Upper lobe of right lung (tissue), 1 donor: ENCODE results near the gene C1orf74. TPM values are rescaled to one million over a fixed set of nuclear protein-coding genes. Genes with fewer than 3 reads are reported as not detected.

ENCODE experiments used
- ATAC-seq: fragments of 200-7000 bp; cut with Tn5 transposase; one replicate; pipeline ENCODE4 v1.9.1; 2020; ENCODE audit warnings: mild to moderate bottlenecking, moderate library complexity
- DNase-seq: peaks from one replicate; pipeline ENCODE4 v3.0.0-alpha.2; 2020
- H3K27ac ChIP-seq: fragments of 200-600 bp; one replicate; pipeline ENCODE4 v1.8.0; 2022
- H3K27me3 ChIP-seq: fragments of 200-600 bp; one replicate; pipeline ENCODE4 v1.8.0; 2022; ENCODE audit warnings: mild to moderate bottlenecking
- H3K36me3 ChIP-seq: fragments of 200-600 bp; one replicate; pipeline ENCODE4 v1.8.0; 2022
- H3K4me1 ChIP-seq: fragments of 200-600 bp; one replicate; pipeline ENCODE4 v1.8.0; 2022
- H3K4me3 ChIP-seq: fragments of 200-600 bp; one replicate; pipeline ENCODE4 v1.8.0; 2022; ENCODE audit warnings: mild to moderate bottlenecking
- H3K9me3 ChIP-seq: fragments of 200-600 bp; one replicate; pipeline ENCODE4 v1.8.0; 2022
- CTCF ChIP-seq: fragments of 200-600 bp; IDR thresholded peaks from one replicate; pipeline ENCODE4 v1.8.0; 2022; ENCODE audit warnings: antibody characterized with exemption
- intact Hi-C: fragments of 100-400 bp; cut with DNase I; formaldehyde crosslinking; loops from one replicate; pipeline ENCODE4 v1.11.0; 2022
- total RNA-seq: library from RNA; stranded (reverse); fragmentation: NEBNext Ultra II Directional; extraction: Animal tissue kit (Norgen Biotek cat#: 25700); gene quantifications from one replicate; pipeline ENCODE4 v1.2.1, GENCODE V29; 2021
- donor health status: DM: no; HTN: yes; CAD: no; lungs with severe emphysema.

Gene C1orf74
- total RNA-seq, 1 donor from 2014 or later: 0.96 TPM

GRCh38 chr1:209752890-209753289 is 31.5 kb downstream of the C1orf74 start:
- ATAC-seq (no peak), DNase-seq (no peak)
- intact Hi-C loops: no loop called here
- Histone ChIP-seq H3K9me3 (no peaks in the 10 kb centered on the region), H3K27ac (no peak overlapping the region), H3K4me3 (no peak overlapping the region), H3K4me1 (peaks cover 7% of the 10 kb centered on the region), H3K27me3 (no peaks in the 10 kb centered on the region), H3K36me3 (no peaks in the 10 kb centered on the region)
- TF ChIP-seq CTCF: no peak

GRCh38 chr1:209751627-209752231 is 32.6 kb downstream of the C1orf74 start:
- no peaks in the 10 kb centered on the region for H3K36me3 ChIP-seq
- no peak for ATAC-seq

GRCh38 chr1:209749670-209750323 is 34.6 kb downstream of the C1orf74 start:
- no peaks in the 10 kb centered on the region for H3K36me3 ChIP-seq
- no peak for TF ChIP-seq CTCF
- H3K27me3 ChIP-seq: no peaks in the 10 kb centered on the region
- H3K4me3 ChIP-seq: no peak overlapping the region
- ATAC-seq (no peak), DNase-seq (no peak)
- no peak overlapping the region for H3K27ac ChIP-seq
- no peaks in the 10 kb centered on the region for H3K9me3 ChIP-seq
- peaks cover 5% of the 10 kb centered on the region for H3K4me1 ChIP-seq
- intact Hi-C loops: no loop called here

More at GRCh38 chr1:209751627-209752231, 32.6 kb downstream of the C1orf74 start:
- DNase-seq: no peak
- Histone ChIP-seq H3K27me3 (no peaks in the 10 kb centered on the region), H3K27ac (peak overlapping the region; percentile 24), H3K4me1 (peaks cover 12% of the 10 kb centered on the region), H3K9me3 (no peaks in the 10 kb centered on the region), H3K4me3 (no peak overlapping the region)
- no peak for TF ChIP-seq CTCF
- intact Hi-C loops: no loop called here

GRCh38 chr1:209749205-209749604 is 35.2 kb downstream of the C1orf74 start:
- peaks cover 5% of the 10 kb centered on the region for H3K4me1 ChIP-seq
- no peaks in the 10 kb centered on the region for H3K27me3 ChIP-seq
- H3K27ac ChIP-seq: no peak overlapping the region
- no peak for DNase-seq
- no peak for TF ChIP-seq CTCF
- ATAC-seq: no peak
- intact Hi-C loops: no loop called here
- no peaks in the 10 kb centered on the region for H3K36me3 ChIP-seq
- no peaks in the 10 kb centered on the region for H3K9me3 ChIP-seq
- no peak overlapping the region for H3K4me3 ChIP-seq

- intact Hi-C loops: no loop called here
- H3K36me3 ChIP-seq: no peaks in the 10 kb centered on the region
- no peak for TF ChIP-seq CTCF
- DNase-seq (no peak), ATAC-seq (no peak)
- no peak overlapping the region for H3K27ac ChIP-seq
- no peak overlapping the region for H3K4me3 ChIP-seq
- H3K27me3 ChIP-seq: no peaks in the 10 kb centered on the region
- peaks cover 5% of the 10 kb centered on the region for H3K4me1 ChIP-seq
- no peaks in the 10 kb centered on the region for H3K9me3 ChIP-seq
Observed at GRCh38 chr1:209748620-209749019, 35.7 kb downstream of the C1orf74 start.
